Measurements from ENCODE around the gene ASB18.

GRCh38 chr2:236293241-236293810 lies 29.1 kb upstream of the ASB18 start:
- TF ChIP-seq TAF1 (IDR thresholded peaks at IDR 0.05; ENCODE audit: low read depth) (no peak), MAX (IDR thresholded peaks at IDR 0.05) (no peak), YY1 (IDR thresholded peaks at IDR 0.05; ENCODE audit: low read depth) (no peak), FOXM1 (IDR thresholded peaks at IDR 0.05; ENCODE audit: borderline replicate concordance, low read depth) (no peak), TEAD4 (IDR thresholded peaks at IDR 0.05) (no peak), NFIC (IDR thresholded peaks at IDR 0.05) (no peak)
- TF ChIP-seq, protein P1, sequence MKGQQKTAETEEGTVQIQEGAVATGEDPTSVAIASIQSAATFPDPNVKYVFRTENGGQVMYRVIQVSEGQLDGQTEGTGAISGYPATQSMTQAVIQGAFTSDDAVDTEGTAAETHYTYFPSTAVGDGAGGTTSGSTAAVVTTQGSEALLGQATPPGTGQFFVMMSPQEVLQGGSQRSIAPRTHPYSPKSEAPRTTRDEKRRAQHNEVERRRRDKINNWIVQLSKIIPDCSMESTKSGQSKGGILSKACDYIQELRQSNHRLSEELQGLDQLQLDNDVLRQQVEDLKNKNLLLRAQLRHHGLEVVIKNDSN (IDR thresholded peaks at IDR 0.05): no peak

Measured in Ishikawa (cell line).